Stimulated activated CD4-positive, alpha-beta T cell treated with anti-CD3 and anti-CD28 coated beads, Interleukin-12 subunit alpha, Interleukin-12 subunit beta, amount 100 ng/mL, for 4 hours (primary cell): ENCODE data around the gene FKBP15.
"Not testable (repeated sequence)": the region's sequence is repeated elsewhere in the genome, so short reads cannot be mapped to it uniquely, and the experiment has no call there.

Source experiments
- DNase-seq: peaks from one replicate; pipeline ENCODE4 v3.0.0-alpha.2; 2020

FKBP15 gene

GRCh38 chr9:113221003-113221799 is at the start of gene FKBP15, which contains the start of gene SLC31A1:
Gene FKBP15, minus strand, starts transcription at chr9:113221277. Its CDS starts 34 bp downstream, at chr9:113221243.
Gene SLC31A1, plus strand, starts transcription at chr9:113221544. Its CDS starts 34,605 bp downstream, at chr9:113256149.
- DNase-seq: peak; percentile 95

GRCh38 chr9:113269871-113270270 is 48.8 kb upstream of the FKBP15 start:
- no peak for DNase-seq

DNA sequence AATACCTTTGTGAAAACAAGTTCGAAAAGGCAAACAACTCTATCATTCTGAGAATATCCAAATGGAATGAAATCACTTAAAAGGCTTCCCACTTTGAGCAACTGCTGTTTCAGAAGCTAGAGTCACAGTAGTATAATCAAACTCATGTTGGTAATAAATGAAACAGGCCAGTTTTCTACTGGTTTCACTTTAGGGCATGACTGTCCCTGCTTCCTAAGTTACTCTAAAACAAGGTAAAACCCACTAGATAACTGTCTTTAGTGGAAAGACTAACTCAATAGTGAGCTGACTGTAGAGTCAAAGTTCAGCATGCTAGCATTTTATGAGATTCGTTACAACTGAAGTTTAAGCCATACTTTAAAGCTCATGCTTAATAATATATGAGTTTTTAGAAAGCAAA is 48.3 kb upstream of the FKBP15 start:
- DNase-seq: no peak

- no peak for DNase-seq
Observed at GRCh38 chr9:113267911-113268566, 47.0 kb upstream of the FKBP15 start.

DNA sequence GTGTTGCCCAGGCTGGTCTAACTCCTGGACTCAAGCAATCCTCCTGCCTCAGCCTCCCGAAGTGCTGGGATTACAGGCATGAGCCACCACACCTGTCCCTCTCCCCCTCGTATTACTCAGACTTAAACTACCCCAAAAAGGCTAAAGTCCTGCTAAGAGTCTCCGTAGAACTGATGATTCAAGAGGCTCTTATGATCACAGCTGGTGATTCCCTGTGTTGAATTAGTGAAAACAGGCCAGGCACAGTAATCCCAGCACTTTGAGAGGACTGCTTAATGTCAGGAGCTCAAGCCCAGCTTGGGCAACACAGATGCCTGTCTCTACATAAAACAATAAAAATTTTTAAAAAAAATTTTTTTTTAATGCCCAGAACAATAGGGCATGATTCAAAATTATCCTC is 45.1 kb upstream of the FKBP15 start:
- DNase-seq: no peak

- no peak for DNase-seq
Observed at GRCh38 chr9:113261917-113262671, 41.0 kb upstream of the FKBP15 start.

DNA sequence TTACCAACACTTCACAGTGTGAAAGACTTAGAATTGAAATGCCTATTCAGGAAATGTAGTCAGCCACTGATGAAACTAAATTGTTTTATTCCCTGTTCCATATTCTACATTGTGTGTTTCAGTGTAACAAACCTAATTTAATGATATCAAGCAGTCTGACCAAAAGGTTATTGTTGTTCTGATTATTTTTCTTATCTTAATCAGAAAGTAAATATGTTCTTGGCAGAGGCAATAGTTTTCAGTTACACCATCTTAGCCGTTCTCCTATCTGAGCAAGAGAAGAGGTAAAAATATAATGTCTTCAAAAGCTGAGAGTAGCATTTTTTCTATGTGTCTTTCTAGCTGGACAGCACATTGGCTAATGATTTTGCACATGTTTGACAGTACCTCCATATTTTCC is 37.2 kb upstream of the FKBP15 start:
- no peak for DNase-seq

DNA sequence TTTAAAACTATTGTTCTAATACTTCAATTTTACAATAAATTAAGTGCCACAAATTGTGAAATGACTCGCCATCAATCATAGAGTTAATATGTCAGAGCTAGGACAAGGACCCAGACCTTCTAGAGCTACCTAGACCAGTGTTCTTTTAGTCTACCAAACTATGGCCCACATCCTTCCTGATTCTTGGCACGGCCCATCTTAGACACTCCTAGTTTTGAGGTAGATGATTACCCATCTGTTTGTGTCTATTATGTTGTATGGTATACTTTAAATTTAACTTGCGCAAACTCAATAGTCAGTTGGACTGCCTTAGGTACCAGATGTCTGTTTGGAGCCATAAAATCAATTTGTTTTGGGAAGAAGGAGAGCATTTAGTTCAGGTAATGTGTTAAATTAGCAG is 36.8 kb upstream of the FKBP15 start:
- no peak for DNase-seq

DNA sequence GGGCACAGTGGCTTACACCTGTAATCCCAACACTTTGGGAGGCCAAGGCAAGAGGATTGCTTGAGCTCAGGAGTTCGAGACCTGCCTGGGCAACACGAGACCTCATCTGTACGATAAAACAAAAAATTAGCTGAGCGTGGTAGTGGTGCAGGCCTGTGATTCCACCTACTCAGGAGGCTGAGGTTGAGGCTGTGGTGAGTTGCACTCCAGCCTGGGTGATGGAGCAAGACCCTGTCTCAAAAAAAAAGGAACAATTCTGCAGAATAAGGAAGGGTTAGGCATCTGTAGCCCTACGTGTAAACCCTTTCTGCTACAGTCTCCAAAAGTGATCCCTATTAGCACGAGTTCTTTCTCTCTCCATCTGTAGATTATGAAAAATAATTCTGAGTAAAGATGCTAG is 34.4 kb upstream of the FKBP15 start:
- DNase-seq: no peak

DNA sequence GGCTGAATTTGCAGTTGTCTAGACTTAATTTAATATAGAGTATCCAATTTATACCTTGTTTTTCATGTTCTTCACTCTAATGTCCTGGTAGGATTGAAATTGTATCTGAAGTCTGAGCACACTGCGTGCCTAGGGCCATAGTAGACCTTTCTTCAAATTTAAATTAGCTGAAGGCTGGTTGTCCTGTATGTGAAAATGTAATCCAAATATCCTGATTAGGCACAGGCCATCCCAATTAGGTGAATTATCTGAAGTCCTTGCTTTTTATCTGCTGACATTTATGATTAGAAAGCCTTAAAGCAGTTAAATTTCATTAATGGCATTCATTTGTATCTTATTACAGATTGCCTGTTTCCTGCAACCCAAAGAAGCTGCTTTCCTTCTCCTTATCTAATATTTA is 33.9 kb upstream of the FKBP15 start:
- no peak for DNase-seq

DNA sequence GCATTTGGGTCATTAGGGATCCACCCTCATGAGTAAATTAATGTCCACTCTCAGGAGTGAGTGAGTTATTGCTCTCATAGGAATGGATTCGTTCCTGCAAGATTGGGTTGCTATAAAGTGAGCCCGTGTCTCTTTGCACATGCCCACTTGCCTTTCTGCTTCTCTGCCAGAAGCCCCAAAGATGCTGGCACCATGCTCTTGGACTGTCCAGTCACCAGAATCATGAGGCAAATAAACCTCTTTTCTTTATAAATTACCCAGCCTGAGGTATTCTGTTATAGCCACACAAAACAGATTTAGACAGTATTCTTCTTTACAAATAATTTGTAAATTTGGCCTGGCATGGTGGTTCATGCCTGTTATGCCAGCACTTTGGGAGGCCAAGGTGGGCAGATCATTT is 29.7 kb upstream of the FKBP15 start:
- DNase-seq: no peak

DNA sequence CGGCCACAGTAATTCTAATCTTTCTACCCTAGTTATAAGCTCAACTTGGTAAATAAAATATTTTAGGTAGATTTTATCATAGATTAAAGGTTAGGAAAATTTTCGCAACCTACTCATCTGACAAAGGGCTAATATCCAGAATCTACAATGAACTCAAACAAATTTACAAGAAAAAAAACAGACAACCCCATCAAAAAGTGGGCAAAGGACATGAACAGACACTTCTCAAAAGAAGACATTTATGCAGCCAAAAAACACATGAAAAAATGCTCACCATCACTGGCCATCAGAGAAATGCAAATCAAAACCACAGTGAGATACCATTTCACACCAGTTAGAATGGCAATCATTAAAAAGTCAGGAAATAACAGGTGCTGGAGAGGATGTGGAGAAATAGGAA is 28.6 kb upstream of the FKBP15 start:
- DNase-seq: not testable (repeated sequence)

DNA sequence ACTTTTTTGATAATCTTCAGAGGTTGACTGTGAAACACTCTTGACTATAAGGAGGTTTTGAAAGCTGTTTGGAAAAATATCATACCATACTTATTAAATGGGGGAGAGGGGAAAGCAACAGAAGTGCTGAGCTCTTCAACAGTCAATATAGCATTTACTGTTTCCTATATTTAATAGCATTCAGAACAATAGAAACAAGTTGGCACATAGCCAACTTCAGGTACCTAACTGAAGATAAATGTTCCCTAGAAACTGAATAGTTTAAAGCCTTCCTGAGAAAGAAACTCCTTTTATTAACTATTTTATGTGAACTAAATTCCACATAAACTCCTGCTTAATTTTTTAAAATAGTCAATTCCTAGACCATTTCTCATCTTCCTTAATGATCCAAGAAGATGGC is 26.6 kb upstream of the FKBP15 start:
- no peak for DNase-seq

- DNase-seq: no peak
Observed at GRCh38 chr9:113246928-113247327, 25.9 kb upstream of the FKBP15 start.

DNA sequence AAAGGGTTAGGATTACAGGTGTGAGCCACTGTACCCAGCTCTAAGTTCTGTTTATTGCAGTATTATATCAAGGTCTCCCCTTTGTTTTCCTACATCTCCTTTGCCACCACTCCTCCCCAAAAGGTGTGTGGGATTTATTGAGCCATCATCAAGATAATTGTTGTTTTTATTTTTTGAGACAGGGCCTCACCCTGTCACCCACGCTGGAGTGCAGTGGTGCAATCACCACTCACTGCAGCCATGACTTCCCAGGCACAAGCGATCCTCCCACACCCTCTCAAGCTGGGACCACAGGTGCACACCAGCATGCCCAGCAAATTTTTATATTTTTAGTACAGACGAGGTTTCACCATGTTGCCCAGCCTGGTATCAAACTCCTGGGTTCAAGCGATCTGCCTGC is 24.8 kb upstream of the FKBP15 start:
- DNase-seq: no peak

DNA sequence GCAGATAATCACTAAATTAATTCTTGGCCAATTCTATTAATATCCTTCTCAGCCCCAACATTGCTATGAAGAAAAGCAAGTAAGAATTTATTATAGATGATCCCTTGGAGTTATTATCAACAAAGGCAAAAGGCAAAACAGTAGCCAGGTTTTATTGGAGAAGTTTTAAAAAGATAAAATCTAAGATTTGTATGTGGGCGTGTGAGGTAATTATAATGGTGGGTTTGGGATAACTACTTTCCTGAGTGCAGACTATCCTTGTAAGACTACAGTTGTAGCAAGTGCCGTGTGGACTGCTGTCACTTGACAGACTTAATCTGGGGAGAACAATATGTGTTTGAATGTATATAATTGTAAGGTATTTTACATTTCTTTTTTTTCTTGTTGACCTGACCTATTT is 23.5 kb upstream of the FKBP15 start:
- no peak for DNase-seq

- DNase-seq: no peak
Observed at GRCh38 chr9:113241161-113241560, 20.1 kb upstream of the FKBP15 start.

DNA sequence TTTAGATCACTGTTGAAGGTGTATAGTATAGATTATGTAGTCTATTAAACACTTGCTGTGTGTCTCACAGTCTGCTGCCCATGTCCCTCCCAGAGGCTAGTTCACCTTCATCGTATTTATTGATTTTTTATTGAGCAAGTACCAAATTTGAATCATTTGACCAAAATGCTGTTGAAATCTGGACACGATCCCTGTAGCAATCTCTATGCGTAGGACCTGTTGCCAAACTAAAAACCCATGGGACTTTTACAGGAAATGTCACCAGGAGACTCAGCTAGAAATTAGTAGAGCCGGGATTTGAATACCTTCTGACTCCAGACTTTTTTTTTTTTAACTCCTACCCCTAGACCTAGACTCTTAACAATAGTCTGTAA is 17.8 kb upstream of the FKBP15 start:
- no peak for DNase-seq

- no peak for DNase-seq
Observed at GRCh38 chr9:113238202-113238858, 17.3 kb upstream of the FKBP15 start.

DNA sequence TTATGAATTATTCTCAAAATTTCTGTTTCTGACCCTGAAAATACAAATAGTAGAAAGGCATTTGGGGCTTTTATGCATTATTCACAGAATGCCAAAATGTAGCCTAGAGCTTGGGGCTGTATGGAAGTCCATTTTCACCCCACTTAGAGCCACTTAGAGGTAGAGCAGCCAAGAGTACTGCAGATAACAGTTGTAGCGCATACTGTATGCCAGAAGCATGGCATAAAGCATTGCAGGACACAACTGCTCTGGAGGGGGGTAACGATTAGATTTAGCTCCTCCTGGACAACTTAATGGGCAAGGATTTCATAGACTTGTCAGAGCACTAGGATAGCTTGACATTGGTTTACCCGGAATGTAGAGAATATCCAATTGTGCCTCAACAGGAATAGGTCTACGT is 15.9 kb upstream of the FKBP15 start:
- DNase-seq: no peak

GRCh38 chr9:113235701-113236255 is 14.7 kb upstream of the FKBP15 start:
- not testable (repeated sequence) for DNase-seq

GRCh38 chr9:113231701-113232100 is 10.6 kb upstream of the FKBP15 start:
- no peak for DNase-seq

DNA sequence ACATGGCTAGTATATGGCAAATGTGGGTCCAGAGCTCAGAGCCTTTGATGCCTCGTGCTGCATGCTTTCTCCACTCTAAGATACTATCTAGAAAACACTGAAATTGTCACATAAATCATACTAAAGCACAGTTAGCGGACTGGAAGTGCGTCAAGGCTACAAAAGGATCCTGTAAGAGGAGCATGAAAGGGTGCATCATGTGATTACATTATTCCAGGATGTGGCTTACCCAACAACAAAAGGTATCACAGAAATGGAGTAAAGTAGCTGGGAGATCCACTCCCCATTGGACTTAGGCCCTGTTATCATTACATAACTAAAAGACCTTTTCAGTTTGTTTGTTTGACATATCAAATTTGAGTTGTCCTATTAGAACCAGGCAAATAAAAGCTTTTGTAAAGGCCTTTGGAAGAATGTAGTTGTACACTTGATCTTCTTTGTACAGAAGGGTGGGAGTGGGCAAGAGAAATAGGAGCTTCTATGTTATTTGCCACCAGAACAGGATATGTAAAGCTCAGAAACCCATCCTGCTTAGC is 7.1 kb upstream of the FKBP15 start:
- DNase-seq: no peak
